ENCODE data around the gene TMEM132C.

TMEM132C gene

GRCh38 chr12:128290938-128291337 is 24.0 kb downstream of the TMEM132C start:
- DNase-seq, result no peak

GRCh38 chr12:128298091-128298748 is 31.2 kb downstream of the TMEM132C start:
- DNase-seq, result no peak

- DNase-seq, result no peak
Measured at GRCh38 chr12:128305336-128305892, 38.4 kb downstream of the TMEM132C start.

GRCh38 chr12:128307791-128308190 is 40.8 kb downstream of the TMEM132C start:
- no peak for DNase-seq

- DNase-seq, result no peak
Measured at GRCh38 chr12:128312661-128313060, 45.7 kb downstream of the TMEM132C start.

- DNase-seq, result no peak
Measured at GRCh38 chr12:128313931-128314330, 47.0 kb downstream of the TMEM132C start.

- no peak for DNase-seq
Measured at GRCh38 chr12:128314611-128315010, 47.6 kb downstream of the TMEM132C start.

- no peak for DNase-seq
Measured at GRCh38 chr12:128316078-128316477, 49.1 kb downstream of the TMEM132C start.

GRCh38 chr12:128316973-128317526 is 50.1 kb downstream of the TMEM132C start:
- peak; percentile 1 for DNase-seq

- DNase-seq, result no peak
Measured at GRCh38 chr12:128318341-128318740, 51.4 kb downstream of the TMEM132C start.

- no peak for DNase-seq
Measured at GRCh38 chr12:128318946-128319345, 52.0 kb downstream of the TMEM132C start.

- no peak for DNase-seq
Measured at GRCh38 chr12:128322341-128322740, 55.4 kb downstream of the TMEM132C start.

- DNase-seq, result no peak
Measured at GRCh38 chr12:128323145-128323920, 56.4 kb downstream of the TMEM132C start.

- DNase-seq, result no peak
Measured at GRCh38 chr12:128325646-128326045, 58.7 kb downstream of the TMEM132C start.

- DNase-seq, result no peak
Measured at GRCh38 chr12:128326406-128326805, 59.4 kb downstream of the TMEM132C start.

- no peak for DNase-seq
Measured at GRCh38 chr12:128328961-128329360, 62.0 kb downstream of the TMEM132C start.

GRCh38 chr12:128336204-128337070 is 69.5 kb downstream of the TMEM132C start:
- DNase-seq, result no peak

- no peak for DNase-seq
Measured at GRCh38 chr12:128337071-128337345, 70.0 kb downstream of the TMEM132C start.

GRCh38 chr12:128337431-128338170 is 70.6 kb downstream of the TMEM132C start:
- DNase-seq, result no peak

GRCh38 chr12:128338386-128339125 is 71.6 kb downstream of the TMEM132C start:
- no peak for DNase-seq

GRCh38 chr12:128339126-128339520 is 72.2 kb downstream of the TMEM132C start:
- DNase-seq, result no peak

- no peak for DNase-seq
Measured at GRCh38 chr12:128339631-128340030, 72.7 kb downstream of the TMEM132C start.
